Measurements from ENCODE around the gene C19orf12.
"Not testable (repeated sequence)": the region's sequence is repeated elsewhere in the genome, so short reads cannot be mapped to it uniquely, and the experiment has no call there.

The C19orf12 gene

GRCh38 chr19:29673451-29674371 lies 41.4 kb downstream of the C19orf12 start:
- DNase-seq = no peak

- DNase-seq = no peak
Measured at GRCh38 chr19:29672933-29673336, 42.1 kb downstream of the C19orf12 start.

GRCh38 chr19:29672319-29672932 lies 42.6 kb downstream of the C19orf12 start:
- DNase-seq = no peak

- peak; percentile 99 for DNase-seq
Measured at GRCh38 chr19:29671393-29672160, 43.5 kb downstream of the C19orf12 start.

GRCh38 chr19:29671026-29671392 lies 44.1 kb downstream of the C19orf12 start:
- DNase-seq = not testable (repeated sequence)

GRCh38 chr19:29670255-29670654 lies 44.8 kb downstream of the C19orf12 start:
- no peak for DNase-seq

GRCh38 chr19:29668746-29669609 lies 46.1 kb downstream of the C19orf12 start:
- DNase-seq = no peak

GRCh38 chr19:29667901-29668341 lies 47.1 kb downstream of the C19orf12 start:
- peak; percentile 92 for DNase-seq

GRCh38 chr19:29667387-29667783 lies 47.7 kb downstream of the C19orf12 start:
- DNase-seq = no peak

- DNase-seq = no peak
Measured at GRCh38 chr19:29666578-29667386, 48.3 kb downstream of the C19orf12 start.

GRCh38 chr19:29665826-29666577 lies 49.1 kb downstream of the C19orf12 start:
- no peak for DNase-seq

- peak; percentile 95 for DNase-seq
Measured at GRCh38 chr19:29665215-29665825, 49.7 kb downstream of the C19orf12 start, which contains the start of gene PLEKHF1. Gene PLEKHF1, plus strand, starts transcription at chr19:29665461. Its CDS starts 8,379 bp downstream, at chr19:29673840.

- no peak for DNase-seq
Measured at GRCh38 chr19:29664753-29665214, 50.3 kb downstream of the C19orf12 start.

GRCh38 chr19:29663861-29664752 lies 51.0 kb downstream of the C19orf12 start:
- no peak for DNase-seq

GRCh38 chr19:29662604-29663404 lies 52.3 kb downstream of the C19orf12 start:
- peak; percentile 34 for DNase-seq

GRCh38 chr19:29662278-29662603 lies 52.8 kb downstream of the C19orf12 start:
- no peak for DNase-seq

GRCh38 chr19:29660835-29661234 lies 54.2 kb downstream of the C19orf12 start:
- peak; percentile 29 for DNase-seq

Measured in NCI-H345 (cell line).